LNCaP clone FGC (cell line): ENCODE data around the gene SGMS2.

Source experiments
- DNase-seq: peaks from one replicate; pipeline ENCODE4 v3.0.0-alpha.2; 2011; ENCODE audit warnings: low read depth
- H3K4me3 ChIP-seq: 2 replicates; pipeline ENCODE4 v1.5.1; 2011; ENCODE audit warnings: mild to moderate bottlenecking, low read depth, low read length, control low read depth
- CTCF ChIP-seq: IDR thresholded peaks from 2 replicates; pipeline ENCODE4 v1.5.1; 2012; ENCODE audit warnings: mild to moderate bottlenecking; ENCODE audit not compliant: control insufficient read depth, insufficient read depth; ENCODE audit errors: extremely low read depth

Gene SGMS2

GRCh38 chr4:107853444-107854355 lies 29.0 kb downstream of the SGMS2 start:
- TF ChIP-seq CTCF = no peak
- DNase-seq = no peak
- no peak overlapping the region for H3K4me3 ChIP-seq

GRCh38 chr4:107854356-107855022 lies 29.8 kb downstream of the SGMS2 start:
- H3K4me3 ChIP-seq = no peak overlapping the region
- no peak for TF ChIP-seq CTCF
- no peak for DNase-seq

GRCh38 chr4:107855723-107856122 lies 31.0 kb downstream of the SGMS2 start:
- H3K4me3 ChIP-seq = no peak overlapping the region
- no peak for DNase-seq
- no peak for TF ChIP-seq CTCF

- no peak for DNase-seq
- no peak for TF ChIP-seq CTCF
- H3K4me3 ChIP-seq = no peak overlapping the region
Observed at GRCh38 chr4:107856901-107857300, 32.2 kb downstream of the SGMS2 start.

GRCh38 chr4:107857741-107858140 lies 33.0 kb downstream of the SGMS2 start:
- H3K4me3 ChIP-seq = no peak overlapping the region
- no peak for TF ChIP-seq CTCF
- DNase-seq = no peak

GRCh38 chr4:107858158-107858742 lies 33.5 kb downstream of the SGMS2 start:
- TF ChIP-seq CTCF = no peak
- no peak for DNase-seq
- H3K4me3 ChIP-seq = no peak overlapping the region
